Calu3 (cell line): ENCODE measurements around the gene FYN. TPM values are rescaled to one million over a fixed set of nuclear protein-coding genes. Genes with fewer than 3 reads are reported as not detected.

Experiments used
- BruUV-seq: library from RNA; stranded (reverse); fragments of 400-500 nt; replicated peaks from 2 replicates; lab custom pipeline; 2021; lab: Mats Ljungman, UMichigan
- CTCF ChIA-PET: fragments of 300-600 bp; sonication (Branson Sonifier 250); formaldehyde crosslinking; loops from one replicate; lab custom pipeline; 2022; ENCODE audit warnings: antibody characterized with exemption; lab: Charles Lee
- DNase-seq: peaks from one replicate; pipeline ENCODE4 v3.0.0; 2022
- H3K27ac Mint-ChIP-seq: one replicate; pipeline ENCODE4 v1.8.0; 2022; ENCODE audit warnings: mixed read lengths; ENCODE audit not compliant: unreplicated experiment
- H3K27me3 Mint-ChIP-seq: one replicate; pipeline ENCODE4 v1.8.0; 2022; ENCODE audit warnings: mixed read lengths; ENCODE audit not compliant: unreplicated experiment
- H3K36me3 Mint-ChIP-seq: one replicate; pipeline ENCODE4 v1.8.0; 2022; ENCODE audit warnings: mild to moderate bottlenecking, moderate library complexity, mixed read lengths; ENCODE audit not compliant: insufficient read depth, unreplicated experiment
- H3K4me1 Mint-ChIP-seq: one replicate; pipeline ENCODE4 v1.8.0; 2022; ENCODE audit warnings: mild to moderate bottlenecking, low read depth, mixed read lengths; ENCODE audit not compliant: unreplicated experiment
- H3K4me3 Mint-ChIP-seq: one replicate; pipeline ENCODE4 v1.8.0; 2022; ENCODE audit warnings: mild to moderate bottlenecking, low read depth, moderate library complexity, mixed read lengths; ENCODE audit not compliant: unreplicated experiment
- H3K9me3 Mint-ChIP-seq: one replicate; pipeline ENCODE4 v1.8.0; 2022; ENCODE audit warnings: low read depth, mixed read lengths; ENCODE audit not compliant: unreplicated experiment
- intact Hi-C: fragments of 100-400 bp; cut with micrococcal nuclease; formaldehyde crosslinking; loops from one replicate; pipeline ENCODE4 v1.10.0; 2022; ENCODE audit not compliant: unreplicated experiment
- total RNA-seq: library from RNA; stranded (reverse); gene quantifications from 2 replicates; pipeline ENCODE4 v1.2.3, GENCODE V29; 2022
- TF ChIP-seq, protein P1 (sequence below): fragments of 200-600 bp; IDR thresholded peaks from one replicate; pipeline ENCODE4 v1.8.0; 2022; ENCODE audit warnings: antibody characterized with exemption; ENCODE audit not compliant: unreplicated experiment

The FYN gene
- total RNA-seq, 1 experiment from 2014 or later = 61.0 TPM

- Mint-ChIP-seq H3K9me3 (no peaks in the 10 kb centered on the region), H3K27ac (no peak overlapping the region), H3K4me3 (no peak overlapping the region), H3K27me3 (no peaks in the 10 kb centered on the region), H3K36me3 (peaks cover 6% of the 10 kb centered on the region), H3K4me1 (peaks cover 21% of the 10 kb centered on the region)
- CTCF ChIA-PET = no interaction called here
- no peak for DNase-seq
- TF ChIP-seq, protein P1, sequence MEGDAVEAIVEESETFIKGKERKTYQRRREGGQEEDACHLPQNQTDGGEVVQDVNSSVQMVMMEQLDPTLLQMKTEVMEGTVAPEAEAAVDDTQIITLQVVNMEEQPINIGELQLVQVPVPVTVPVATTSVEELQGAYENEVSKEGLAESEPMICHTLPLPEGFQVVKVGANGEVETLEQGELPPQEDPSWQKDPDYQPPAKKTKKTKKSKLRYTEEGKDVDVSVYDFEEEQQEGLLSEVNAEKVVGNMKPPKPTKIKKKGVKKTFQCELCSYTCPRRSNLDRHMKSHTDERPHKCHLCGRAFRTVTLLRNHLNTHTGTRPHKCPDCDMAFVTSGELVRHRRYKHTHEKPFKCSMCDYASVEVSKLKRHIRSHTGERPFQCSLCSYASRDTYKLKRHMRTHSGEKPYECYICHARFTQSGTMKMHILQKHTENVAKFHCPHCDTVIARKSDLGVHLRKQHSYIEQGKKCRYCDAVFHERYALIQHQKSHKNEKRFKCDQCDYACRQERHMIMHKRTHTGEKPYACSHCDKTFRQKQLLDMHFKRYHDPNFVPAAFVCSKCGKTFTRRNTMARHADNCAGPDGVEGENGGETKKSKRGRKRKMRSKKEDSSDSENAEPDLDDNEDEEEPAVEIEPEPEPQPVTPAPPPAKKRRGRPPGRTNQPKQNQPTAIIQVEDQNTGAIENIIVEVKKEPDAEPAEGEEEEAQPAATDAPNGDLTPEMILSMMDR = no peak
- intact Hi-C loops = no loop called here
- BruUV-seq = no TSS peak
These were observed 185.6 kb downstream of the FYN start for GRCh38 chr6:111687652-111688051.

DNA sequence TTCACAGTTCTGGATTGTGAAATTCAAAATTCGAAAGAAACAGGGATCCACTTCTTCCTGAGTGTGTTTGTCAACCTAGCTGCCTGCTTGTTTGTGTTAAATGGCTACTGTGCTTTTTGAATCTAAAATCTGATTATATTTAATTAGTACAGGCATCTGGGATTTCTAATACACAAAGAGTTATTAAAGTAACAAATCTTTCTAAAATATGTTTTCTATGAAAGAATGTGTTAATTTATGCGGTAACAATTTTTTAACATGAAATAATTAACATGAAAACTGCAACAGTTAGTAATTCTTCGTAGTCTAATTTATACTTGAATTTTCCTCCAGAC, 186.4 kb downstream of the FYN start:
- DNase-seq = no peak
- BruUV-seq = no TSS peak
- Mint-ChIP-seq H3K27ac (no peak overlapping the region), H3K4me3 (no peak overlapping the region), H3K9me3 (no peaks in the 10 kb centered on the region), H3K27me3 (no peaks in the 10 kb centered on the region), H3K4me1 (peaks cover 14% of the 10 kb centered on the region), H3K36me3 (peaks cover 6% of the 10 kb centered on the region)
- TF ChIP-seq, protein P1 = no peak
- intact Hi-C loops = no loop called here
- CTCF ChIA-PET = no interaction called here

GRCh38 chr6:111686249-111686931, 186.9 kb downstream of the FYN start:
- Mint-ChIP-seq H3K27me3 (no peaks in the 10 kb centered on the region), H3K27ac (no peak overlapping the region), H3K4me3 (no peak overlapping the region), H3K4me1 (peaks cover 9% of the 10 kb centered on the region), H3K9me3 (no peaks in the 10 kb centered on the region), H3K36me3 (peaks cover 6% of the 10 kb centered on the region)
- no TSS peak for BruUV-seq
- TF ChIP-seq, protein P1 = no peak
- intact Hi-C loops = no loop called here
- CTCF ChIA-PET = interaction anchor here (0.6 kb wide), 1 partner anchor 415 kb away, joined by 4 read pairs; no protein-coding TSS in a partner anchor
- no peak for DNase-seq

- BruUV-seq = no TSS peak
- Mint-ChIP-seq H3K4me3 (no peak overlapping the region), H3K4me1 (peaks cover 9% of the 10 kb centered on the region), H3K9me3 (no peaks in the 10 kb centered on the region), H3K27me3 (no peaks in the 10 kb centered on the region), H3K27ac (no peak overlapping the region), H3K36me3 (peaks cover 6% of the 10 kb centered on the region)
- no peak for DNase-seq
- CTCF ChIA-PET = no interaction called here
- TF ChIP-seq, protein P1 = no peak
- intact Hi-C loops = no loop called here
These were observed 187.7 kb downstream of the FYN start for GRCh38 chr6:111685526-111685925.
